Measurements from ENCODE around the gene RAI14. TPM values are rescaled to one million over a fixed set of nuclear protein-coding genes. Genes with fewer than 3 reads are reported as not detected.

Gene RAI14
- total RNA-seq, 1 donor from 2014 or later: 260 TPM

- Mint-ChIP-seq H3K4me3 (ENCODE audit: unreplicated experiment) (no peak overlapping the region), H3K27me3 (ENCODE audit: low read depth) (no peaks in the 10 kb centered on the region), H3K36me3 (ENCODE audit: low read depth) (no peaks in the 10 kb centered on the region), H3K27ac (ENCODE audit: unreplicated experiment) (peak overlapping the region; percentile 45), H3K9me3 (ENCODE audit: low read depth) (no peaks in the 10 kb centered on the region), H3K4me1 (ENCODE audit: low read depth) (peaks cover 59% of the 10 kb centered on the region)
- no peak for DNase-seq (ENCODE audit: low spot score)
- TF ChIP-seq CTCF (IDR thresholded peaks at IDR 0.05): no peak
Observed at GRCh38 chr5:34653708-34654107, 2.4 kb upstream of the RAI14 start.

- Mint-ChIP-seq H3K36me3 (ENCODE audit: low read depth) (no peaks in the 10 kb centered on the region), H3K4me1 (ENCODE audit: low read depth) (peaks cover 67% of the 10 kb centered on the region), H3K4me3 (ENCODE audit: unreplicated experiment) (peak overlapping the region; percentile 74), H3K27me3 (ENCODE audit: low read depth) (no peaks in the 10 kb centered on the region), H3K9me3 (ENCODE audit: low read depth) (no peaks in the 10 kb centered on the region), H3K27ac (ENCODE audit: unreplicated experiment) (peak overlapping the region; percentile 93)
- no peak for TF ChIP-seq CTCF (IDR thresholded peaks at IDR 0.05)
- DNase-seq (ENCODE audit: low spot score): no peak
Observed at GRCh38 chr5:34655354-34655991, 655 bp upstream of the RAI14 start.

GRCh38 chr5:34656700-34657273, 659 bp downstream of the RAI14 start:
- peak overlapping the region; percentile 94 for H3K4me3 Mint-ChIP-seq (ENCODE audit: unreplicated experiment)
- peaks cover 3% of the 10 kb centered on the region for H3K36me3 Mint-ChIP-seq (ENCODE audit: low read depth)
- H3K27ac Mint-ChIP-seq (ENCODE audit: unreplicated experiment): peak overlapping the region; percentile 75
- peak; percentile 90 for DNase-seq (ENCODE audit: low spot score)
- H3K27me3 Mint-ChIP-seq (ENCODE audit: low read depth): no peaks in the 10 kb centered on the region
- H3K4me1 Mint-ChIP-seq (ENCODE audit: low read depth): peaks cover 76% of the 10 kb centered on the region
- TF ChIP-seq CTCF (IDR thresholded peaks at IDR 0.05): no peak
- H3K9me3 Mint-ChIP-seq (ENCODE audit: low read depth): no peaks in the 10 kb centered on the region

- no peak for DNase-seq (ENCODE audit: low spot score)
- Mint-ChIP-seq H3K4me3 (ENCODE audit: unreplicated experiment) (peak overlapping the region; percentile 94), H3K27ac (ENCODE audit: unreplicated experiment) (peak overlapping the region; percentile 75), H3K27me3 (ENCODE audit: low read depth) (no peaks in the 10 kb centered on the region), H3K36me3 (ENCODE audit: low read depth) (peaks cover 3% of the 10 kb centered on the region), H3K9me3 (ENCODE audit: low read depth) (no peaks in the 10 kb centered on the region), H3K4me1 (ENCODE audit: low read depth) (peaks cover 79% of the 10 kb centered on the region)
- TF ChIP-seq CTCF (IDR thresholded peaks at IDR 0.05): peak; percentile 7
Observed at GRCh38 chr5:34657274-34657921, 1.3 kb downstream of the RAI14 start.

- no peak for TF ChIP-seq CTCF (IDR thresholded peaks at IDR 0.05)
- Mint-ChIP-seq H3K4me1 (ENCODE audit: low read depth) (peaks cover 73% of the 10 kb centered on the region), H3K4me3 (ENCODE audit: unreplicated experiment) (peak overlapping the region; percentile 94), H3K27me3 (ENCODE audit: low read depth) (no peaks in the 10 kb centered on the region), H3K27ac (ENCODE audit: unreplicated experiment) (peak overlapping the region; percentile 75), H3K9me3 (ENCODE audit: low read depth) (no peaks in the 10 kb centered on the region), H3K36me3 (ENCODE audit: low read depth) (peaks cover 3% of the 10 kb centered on the region)
- DNase-seq (ENCODE audit: low spot score): no peak
Observed at GRCh38 chr5:34657988-34658387, 1.9 kb downstream of the RAI14 start.
